Bone marrow (tissue), 2 donors: Measurements from ENCODE around the gene CLASRP.
"Not testable (repeated sequence)": the region's sequence is repeated elsewhere in the genome, so short reads cannot be mapped to it uniquely, and the experiment has no call there.

Experiments used
- DNase-seq, 2 donors: peaks; one replicate each; lab custom pipeline; 2025; lab: John Stamatoyannopoulos, UW

The CLASRP gene

DNA sequence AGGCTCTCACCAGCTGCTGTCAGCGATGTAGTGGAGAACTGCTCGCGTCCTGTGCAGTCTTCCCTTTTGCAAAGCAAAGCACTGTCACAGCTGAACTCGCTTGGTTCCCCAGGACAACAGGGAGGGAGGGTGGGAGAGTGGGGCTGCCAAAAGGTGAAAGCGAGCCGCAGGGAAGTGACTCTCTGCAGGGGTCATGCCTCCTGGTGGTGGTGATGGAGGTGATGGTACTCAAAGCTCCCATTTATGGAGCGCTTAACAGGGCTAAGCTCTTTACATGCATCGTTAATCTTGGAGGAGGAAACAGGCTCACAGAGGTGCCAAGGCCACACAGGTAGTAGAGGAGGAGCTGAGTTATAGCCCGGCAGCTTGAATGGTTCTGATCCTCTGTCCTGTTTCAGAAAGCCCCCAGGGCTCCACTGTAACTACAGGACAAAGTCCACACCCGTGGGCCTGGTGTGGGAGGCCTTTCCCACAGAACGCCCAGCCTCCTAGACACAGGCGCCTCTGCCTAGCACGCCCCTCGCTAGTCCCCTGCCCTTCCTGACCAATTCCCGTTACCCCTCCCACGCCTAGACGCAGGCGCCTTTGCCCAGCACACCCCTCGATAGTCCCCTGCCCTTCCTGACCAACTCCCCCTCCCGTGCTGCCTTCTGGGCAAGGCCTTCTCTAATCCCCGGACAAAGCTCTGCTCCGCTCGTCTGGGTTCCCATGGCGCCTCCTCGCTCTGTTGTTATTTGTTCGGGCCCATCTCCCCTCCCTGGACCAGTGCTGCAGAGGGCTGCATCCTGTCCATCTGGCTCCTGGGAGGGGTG, 64.9 kb downstream of the CLASRP start:
- DNase-seq = no peak

DNA sequence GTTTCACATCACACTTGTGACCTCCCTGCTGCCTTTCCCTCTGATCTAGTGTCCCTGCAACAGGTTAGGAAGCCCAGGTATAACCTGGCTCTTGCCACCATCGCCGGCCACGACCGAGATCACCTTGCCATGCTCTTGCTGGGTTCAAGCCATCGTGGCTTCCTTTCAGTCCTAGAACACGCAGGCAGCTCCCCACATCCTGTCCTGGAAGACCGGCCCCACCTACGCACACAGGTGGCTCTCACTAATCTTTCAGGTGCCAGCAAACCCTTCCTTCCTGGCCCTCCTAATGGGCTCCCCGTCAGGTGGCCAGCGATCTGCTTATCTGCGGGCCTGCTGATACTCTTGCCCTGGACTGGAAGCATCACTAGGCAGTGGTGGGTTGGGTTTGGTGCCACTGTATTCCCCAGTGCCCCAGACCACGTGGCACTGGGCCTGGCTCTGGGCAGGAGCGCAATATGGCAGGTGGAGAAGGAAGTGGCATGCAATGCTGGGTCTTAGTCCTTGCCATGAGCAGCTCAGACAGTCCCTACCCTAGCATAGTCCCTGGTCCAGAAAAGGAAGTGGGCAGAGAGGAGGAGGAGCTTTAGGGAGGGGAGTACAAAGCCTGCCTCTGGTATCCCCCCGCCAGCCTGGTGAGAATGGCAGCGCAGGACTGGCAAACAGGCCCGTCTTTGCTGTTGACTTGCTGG, 66.0 kb downstream of the CLASRP start:
- DNase-seq = no peak

GRCh38 chr19:45106363-45106762, 67.5 kb downstream of the CLASRP start:
- DNase-seq = not testable (repeated sequence)

DNA sequence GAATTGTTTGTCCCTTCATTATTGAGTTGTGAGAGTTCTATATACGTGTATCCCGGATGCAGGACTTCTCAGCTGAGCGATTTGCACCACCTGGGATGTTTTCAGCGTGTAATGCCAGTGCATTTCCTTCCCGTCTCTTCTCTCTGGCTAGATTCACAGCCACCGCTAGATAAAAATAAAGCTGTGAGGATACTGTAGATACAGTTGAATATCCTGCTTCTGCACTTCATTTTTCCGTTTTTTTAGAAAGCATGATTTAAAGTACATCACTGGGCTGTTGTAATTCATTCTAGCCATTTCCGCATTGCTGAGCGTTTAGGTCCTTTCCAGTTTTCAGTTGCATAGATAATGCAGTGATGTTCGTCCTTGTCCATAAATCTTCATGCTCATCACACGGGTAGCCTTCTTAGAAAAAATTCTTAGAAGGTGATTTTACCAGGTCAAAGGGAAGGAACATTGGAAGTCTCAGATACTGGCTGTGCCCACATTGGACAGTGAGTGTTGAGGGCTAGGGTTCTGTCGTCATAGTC, 68.8 kb downstream of the CLASRP start:
- no peak for DNase-seq

DNA sequence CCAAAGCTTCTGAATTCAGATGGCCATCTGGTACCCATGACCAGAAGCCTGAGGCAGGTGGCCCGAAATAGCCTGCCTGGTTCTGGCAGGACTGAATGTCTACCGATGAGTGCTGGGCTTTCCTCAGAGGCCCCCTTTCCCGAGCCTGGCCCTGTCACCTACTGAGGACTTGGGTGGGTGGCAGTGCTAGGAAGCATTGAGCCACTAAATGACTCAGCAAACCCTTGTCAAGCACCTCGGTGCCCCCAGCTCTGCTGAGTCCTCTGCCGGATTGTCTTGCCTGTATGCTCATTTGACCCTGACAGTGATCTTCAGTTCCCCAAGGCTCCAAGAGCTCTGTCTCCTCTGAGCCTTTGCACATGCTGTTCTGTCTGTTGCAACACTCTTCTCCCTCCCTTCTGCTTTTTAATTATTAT, 72.0 kb downstream of the CLASRP start:
- DNase-seq = peak in 1 of 2 donors; percentile 12

GRCh38 chr19:45112111-45112827, 73.4 kb downstream of the CLASRP start:
- DNase-seq = no peak

GRCh38 chr19:45113628-45114027, 74.8 kb downstream of the CLASRP start:
- DNase-seq = no peak

- DNase-seq = no peak
Measured at GRCh38 chr19:45114116-45114515, 75.3 kb downstream of the CLASRP start.

DNA sequence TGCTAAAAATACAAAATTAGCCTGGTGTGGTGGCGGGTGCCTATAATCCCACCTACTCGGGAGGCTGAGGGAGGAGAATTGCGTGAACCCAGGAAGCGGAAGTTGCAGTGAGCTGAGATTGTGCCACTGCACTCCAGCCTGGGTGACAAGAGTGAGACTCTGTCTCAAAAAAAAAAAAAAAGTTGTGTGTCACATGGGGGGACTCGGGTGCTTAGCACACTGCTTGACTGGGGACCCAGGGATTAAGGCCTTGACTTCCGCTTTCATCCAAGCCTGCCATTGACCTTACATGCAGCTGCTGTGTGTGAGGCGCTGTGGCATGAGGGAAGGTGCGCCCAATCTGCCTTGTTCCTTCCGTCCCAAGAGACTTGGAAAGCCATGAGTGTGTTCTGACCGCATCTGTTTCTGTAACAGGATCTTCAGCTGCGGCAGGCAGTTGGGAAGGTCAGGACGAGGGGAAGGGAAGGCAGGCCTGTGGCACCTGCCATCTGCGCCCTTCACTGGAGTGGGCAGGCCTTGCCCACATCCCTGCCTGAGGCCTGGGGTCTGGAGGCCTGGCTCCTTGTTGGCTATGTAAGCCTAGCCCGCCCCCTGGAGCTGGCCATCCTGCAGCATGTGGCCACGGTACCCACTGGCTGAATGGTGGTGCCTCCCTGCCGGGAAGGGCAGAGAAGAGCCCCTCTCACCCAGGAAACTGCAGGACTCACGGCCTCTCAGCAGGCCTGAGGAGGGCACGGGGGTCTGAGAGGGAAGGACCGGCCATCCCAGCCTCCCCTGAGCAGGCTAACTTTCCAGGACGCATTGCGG, 77.2 kb downstream of the CLASRP start:
- no peak for DNase-seq

DNA sequence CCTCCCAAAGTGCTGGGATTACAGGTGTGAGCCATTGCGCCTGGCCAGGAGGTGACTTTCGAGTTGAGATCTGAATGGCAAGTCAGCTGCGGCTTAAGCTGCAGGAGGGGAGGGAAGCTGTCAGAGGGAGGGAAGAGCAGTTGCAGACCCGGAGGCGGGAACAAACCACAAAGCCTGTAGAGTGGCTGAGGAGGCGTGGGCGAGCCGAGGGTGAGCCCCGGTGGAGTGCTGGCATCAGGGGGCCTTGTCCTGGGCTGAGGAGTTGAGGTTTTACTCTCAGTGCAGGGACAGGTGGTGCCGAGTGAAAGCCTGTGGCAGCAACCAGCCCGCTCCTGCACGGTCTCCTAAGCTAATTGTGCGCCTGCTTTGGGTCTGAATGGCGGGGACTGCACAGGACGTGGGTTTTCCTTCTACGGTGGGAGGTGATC, 78.3 kb downstream of the CLASRP start:
- DNase-seq = peak in 1 of 2 donors; percentile 40

- DNase-seq = no peak
Measured at GRCh38 chr19:45117671-45118070, 78.8 kb downstream of the CLASRP start.

GRCh38 chr19:45118106-45118505, 79.3 kb downstream of the CLASRP start:
- DNase-seq = no peak

GRCh38 chr19:45118591-45119355, 79.9 kb downstream of the CLASRP start:
- not testable (repeated sequence) for DNase-seq

- no peak for DNase-seq
Measured at GRCh38 chr19:45119582-45119981, 80.7 kb downstream of the CLASRP start.
